ENCODE data around the gene UBE2H.

The UBE2H gene

DNA sequence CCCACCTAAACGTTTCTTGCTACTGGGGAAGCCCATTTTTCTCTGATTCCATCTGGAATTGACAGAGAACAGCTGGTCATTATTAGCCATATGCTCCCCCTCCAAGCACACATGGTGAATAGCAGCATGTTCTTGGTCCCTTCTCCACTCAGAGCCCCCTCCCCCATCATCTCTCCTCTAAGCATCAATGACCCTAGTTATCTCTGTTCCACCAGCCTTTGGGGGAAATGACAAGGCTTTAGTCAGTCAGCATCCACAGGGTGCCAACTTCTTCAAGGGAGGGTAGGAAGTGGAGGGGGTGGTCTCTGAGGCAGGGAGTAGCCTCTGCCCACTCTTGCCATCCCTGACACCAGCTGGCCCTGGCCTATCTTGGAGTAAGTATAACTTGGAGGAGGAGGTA is 163.1 kb downstream of the UBE2H start:
- H3K4me3 ChIP-seq (ENCODE audit: low read depth, low read length) = no peak overlapping the region
- no peak for DNase-seq (ENCODE audit: low read depth)
- TF ChIP-seq, protein P1, sequence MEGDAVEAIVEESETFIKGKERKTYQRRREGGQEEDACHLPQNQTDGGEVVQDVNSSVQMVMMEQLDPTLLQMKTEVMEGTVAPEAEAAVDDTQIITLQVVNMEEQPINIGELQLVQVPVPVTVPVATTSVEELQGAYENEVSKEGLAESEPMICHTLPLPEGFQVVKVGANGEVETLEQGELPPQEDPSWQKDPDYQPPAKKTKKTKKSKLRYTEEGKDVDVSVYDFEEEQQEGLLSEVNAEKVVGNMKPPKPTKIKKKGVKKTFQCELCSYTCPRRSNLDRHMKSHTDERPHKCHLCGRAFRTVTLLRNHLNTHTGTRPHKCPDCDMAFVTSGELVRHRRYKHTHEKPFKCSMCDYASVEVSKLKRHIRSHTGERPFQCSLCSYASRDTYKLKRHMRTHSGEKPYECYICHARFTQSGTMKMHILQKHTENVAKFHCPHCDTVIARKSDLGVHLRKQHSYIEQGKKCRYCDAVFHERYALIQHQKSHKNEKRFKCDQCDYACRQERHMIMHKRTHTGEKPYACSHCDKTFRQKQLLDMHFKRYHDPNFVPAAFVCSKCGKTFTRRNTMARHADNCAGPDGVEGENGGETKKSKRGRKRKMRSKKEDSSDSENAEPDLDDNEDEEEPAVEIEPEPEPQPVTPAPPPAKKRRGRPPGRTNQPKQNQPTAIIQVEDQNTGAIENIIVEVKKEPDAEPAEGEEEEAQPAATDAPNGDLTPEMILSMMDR (IDR thresholded peaks at IDR 0.05; ENCODE audit: control insufficient read depth, extremely low read depth, insufficient read depth) = no peak

DNA sequence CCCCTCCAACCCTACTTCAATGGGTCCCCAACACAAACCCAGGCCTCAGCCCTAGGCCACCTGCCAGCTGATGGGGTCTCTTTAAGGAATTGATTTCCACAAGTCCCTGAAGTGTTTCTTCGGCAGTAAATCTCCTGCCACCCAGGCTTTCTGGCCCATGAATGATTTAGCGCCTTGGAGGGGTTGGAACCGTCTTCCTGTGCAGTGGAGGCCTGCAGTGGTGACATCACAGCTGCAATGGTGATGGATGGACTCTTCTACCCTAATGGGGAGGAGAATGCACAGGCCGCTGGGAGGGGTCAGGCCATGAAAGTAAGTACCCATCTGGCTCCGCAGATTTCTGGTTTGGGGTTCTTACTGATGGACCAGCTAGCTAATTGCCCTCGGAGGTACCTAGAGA is 163.8 kb downstream of the UBE2H start:
- no peak for DNase-seq (ENCODE audit: low read depth)
- no peak overlapping the region for H3K4me3 ChIP-seq (ENCODE audit: low read depth, low read length)
- TF ChIP-seq, protein P1 (IDR thresholded peaks at IDR 0.05; ENCODE audit: control insufficient read depth, extremely low read depth, insufficient read depth) = no peak

DNA sequence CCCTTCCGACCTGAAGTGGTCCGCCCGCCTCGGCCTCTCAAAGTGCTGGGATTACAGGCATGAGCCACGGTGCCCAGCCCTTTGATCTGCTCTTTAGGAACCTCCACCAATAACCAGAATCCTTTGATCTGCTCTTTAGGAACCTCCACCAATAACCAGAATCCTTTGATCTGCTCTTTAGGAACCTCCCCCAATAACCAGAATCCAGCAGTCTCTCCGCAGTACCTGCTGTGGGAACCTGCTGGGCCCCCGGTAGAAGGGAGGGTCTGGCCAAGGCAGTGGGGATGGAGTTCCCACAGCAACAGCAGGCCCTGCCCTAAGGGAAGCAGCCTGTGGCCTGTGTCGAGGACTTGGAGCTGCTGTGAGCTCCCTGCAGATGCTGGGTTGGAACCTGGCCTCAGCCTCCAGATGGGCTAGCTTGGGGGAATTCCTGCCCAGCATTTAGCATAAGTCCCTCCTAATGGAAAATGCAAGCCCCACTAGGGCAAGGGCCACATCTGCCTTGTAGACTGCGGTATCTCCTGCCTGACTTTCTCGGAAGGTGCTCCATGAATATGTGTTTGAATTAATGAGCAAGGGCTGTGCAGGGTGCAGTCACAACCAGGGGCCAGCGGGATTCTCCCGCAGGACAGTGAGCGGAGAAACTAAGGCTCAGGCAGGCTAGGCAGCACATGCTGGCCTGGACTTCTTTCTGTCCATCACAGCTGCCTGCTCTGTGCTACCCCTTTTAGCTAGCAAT is 165.8 kb downstream of the UBE2H start:
- no peak for DNase-seq (ENCODE audit: low read depth)
- no peak overlapping the region for H3K4me3 ChIP-seq (ENCODE audit: low read depth, low read length)
- TF ChIP-seq, protein P1 (IDR thresholded peaks at IDR 0.05; ENCODE audit: control insufficient read depth, extremely low read depth, insufficient read depth) = no peak

DNA sequence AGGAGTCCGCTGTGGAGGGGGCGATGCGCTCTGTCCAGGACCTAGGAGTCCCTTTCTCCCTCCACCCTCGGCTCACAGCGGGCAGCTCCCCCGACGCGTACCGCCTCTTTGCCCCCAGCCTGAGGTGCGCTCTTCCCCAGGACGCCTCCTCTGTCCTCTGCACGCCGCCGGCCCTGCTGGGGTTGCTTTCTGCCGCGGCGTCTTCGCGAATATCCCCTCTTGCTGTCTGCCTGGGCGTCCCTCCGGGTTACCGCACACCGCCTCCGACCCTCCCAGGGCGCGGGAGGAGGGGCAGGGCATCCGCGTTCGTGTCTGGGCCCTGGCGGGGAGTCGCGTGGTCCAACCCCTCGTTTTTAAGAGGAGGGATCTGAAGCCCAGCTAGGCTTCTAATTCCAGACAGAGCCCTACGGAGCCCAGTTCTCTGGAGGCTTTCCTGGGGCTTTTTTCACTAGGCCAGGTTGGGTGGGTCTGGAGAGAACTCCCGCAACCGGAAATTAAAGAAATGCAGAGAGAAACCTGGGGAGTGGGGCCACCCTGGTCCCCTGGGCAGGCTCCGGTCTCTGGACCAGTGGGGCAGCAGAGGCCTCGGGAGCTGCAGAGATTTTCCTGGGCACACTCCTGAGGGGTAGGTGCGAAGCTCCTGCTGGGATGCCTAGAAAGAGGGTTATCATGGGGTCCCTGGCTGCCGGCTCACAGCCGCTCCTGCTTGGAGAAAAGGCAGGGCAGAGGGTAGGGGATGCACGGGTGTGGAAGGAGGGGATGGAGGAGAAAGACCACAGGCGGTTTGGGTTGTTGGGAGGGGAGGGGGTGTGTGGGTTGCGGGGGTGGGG is 166.9 kb downstream of the UBE2H start:
- DNase-seq (ENCODE audit: low read depth) = no peak
- TF ChIP-seq, protein P1 (IDR thresholded peaks at IDR 0.05; ENCODE audit: control insufficient read depth, extremely low read depth, insufficient read depth) = no peak
- H3K4me3 ChIP-seq (ENCODE audit: low read depth, low read length) = no peak overlapping the region

DNA sequence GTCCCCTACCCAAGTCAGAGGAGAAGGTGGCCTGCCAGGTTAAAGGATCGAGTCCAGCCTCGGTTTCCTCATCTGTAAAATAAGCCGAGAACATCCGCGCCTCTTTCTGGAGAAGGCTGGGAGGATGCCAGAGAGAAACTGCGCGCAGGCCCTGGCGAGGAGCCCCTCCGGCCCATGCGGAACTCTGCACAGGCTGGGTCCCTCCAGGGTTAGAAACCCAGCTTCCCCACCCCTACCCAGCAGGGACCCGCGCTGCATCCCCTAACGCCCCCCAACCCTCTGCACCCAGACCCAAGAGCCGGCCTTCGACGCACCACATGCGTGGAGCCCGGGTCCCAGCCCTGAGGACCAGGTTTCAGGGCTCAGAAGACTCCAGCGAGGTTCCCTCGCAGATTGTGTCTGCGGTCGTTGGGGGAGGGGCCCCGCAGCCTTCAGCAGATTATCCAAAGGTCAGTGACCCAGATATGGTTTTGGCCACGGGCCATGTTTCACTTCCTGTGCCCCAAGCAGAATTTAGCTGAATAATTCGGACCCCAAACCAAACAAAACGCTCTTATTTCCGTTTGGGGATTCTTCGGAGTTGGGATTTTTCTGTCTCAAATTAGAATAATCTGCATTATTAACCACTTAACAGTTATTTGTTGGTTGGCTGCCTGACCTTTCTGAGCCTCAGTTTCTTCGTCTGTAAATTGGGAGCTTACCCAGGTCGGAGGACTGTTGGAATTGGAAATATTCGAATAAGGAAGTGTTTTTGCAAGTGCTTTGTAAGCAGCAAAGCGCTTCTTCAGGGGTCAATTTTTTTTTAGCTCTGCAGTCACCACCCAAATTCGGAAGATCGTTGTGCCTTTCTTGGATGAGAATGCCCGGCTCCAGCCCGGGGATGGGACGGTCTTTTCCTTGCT is 167.7 kb downstream of the UBE2H start:
- TF ChIP-seq, protein P1 (IDR thresholded peaks at IDR 0.05; ENCODE audit: control insufficient read depth, extremely low read depth, insufficient read depth) = no peak
- H3K4me3 ChIP-seq (ENCODE audit: low read depth, low read length) = no peak overlapping the region
- DNase-seq (ENCODE audit: low read depth) = no peak

DNA sequence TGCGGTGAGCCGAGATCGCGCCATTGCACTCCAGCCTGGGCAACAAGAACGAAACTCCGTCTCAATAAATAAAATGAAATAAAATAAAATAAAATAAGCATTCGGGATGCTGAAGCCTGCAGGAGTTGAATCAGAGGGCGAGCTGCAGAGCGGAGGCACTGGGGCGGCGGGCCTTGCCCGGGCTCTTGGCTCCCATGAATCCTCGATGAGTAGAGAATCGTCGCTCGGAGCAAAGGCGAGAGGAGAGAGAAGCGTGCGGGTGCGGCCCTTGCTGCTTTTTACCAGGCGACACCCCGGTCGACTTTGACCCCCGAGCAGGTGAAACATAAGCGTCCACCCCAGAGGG is 168.3 kb downstream of the UBE2H start:
- H3K4me3 ChIP-seq (ENCODE audit: low read depth, low read length) = no peak overlapping the region
- no peak for DNase-seq (ENCODE audit: low read depth)
- TF ChIP-seq, protein P1 (IDR thresholded peaks at IDR 0.05; ENCODE audit: control insufficient read depth, extremely low read depth, insufficient read depth) = no peak
